Activated naive CD8-positive, alpha-beta T cell treated with anti-CD3 and anti-CD28 coated beads, Interleukin-2, amount 50 U/mL, for 16 hours (primary cell): ENCODE measurements around the gene RSBN1.

ENCODE experiments used
- DNase-seq: peaks from one replicate; pipeline ENCODE4 v3.0.0-alpha.2; 2020; ENCODE audit warnings: low read depth, low spot score

RSBN1 gene

GRCh38 chr1:113812661-113813135, 422 bp upstream of the RSBN1 start:
- no peak for DNase-seq

GRCh38 chr1:113811156-113811887, 954 bp downstream of the RSBN1 start:
- DNase-seq: no peak

GRCh38 chr1:113809670-113810602, 2.3 kb downstream of the RSBN1 start:
- no peak for DNase-seq

- no peak for DNase-seq
Observed at GRCh38 chr1:113808450-113809195, 3.7 kb downstream of the RSBN1 start.

GRCh38 chr1:113805639-113806038, 6.6 kb downstream of the RSBN1 start:
- DNase-seq: no peak

- no peak for DNase-seq
Observed at GRCh38 chr1:113805256-113805531, 7.1 kb downstream of the RSBN1 start.

GRCh38 chr1:113804421-113805255, 7.6 kb downstream of the RSBN1 start:
- DNase-seq: no peak

GRCh38 chr1:113802367-113803007, 9.8 kb downstream of the RSBN1 start:
- no peak for DNase-seq

- DNase-seq: no peak
Observed at GRCh38 chr1:113800487-113800886, 11.8 kb downstream of the RSBN1 start.

GRCh38 chr1:113797472-113797871, 14.8 kb downstream of the RSBN1 start:
- DNase-seq: no peak

- DNase-seq: no peak
Observed at GRCh38 chr1:113793878-113794834, 18.1 kb downstream of the RSBN1 start.

GRCh38 chr1:113792986-113793385, 19.3 kb downstream of the RSBN1 start:
- no peak for DNase-seq

GRCh38 chr1:113792471-113792870, 19.8 kb downstream of the RSBN1 start:
- no peak for DNase-seq

- DNase-seq: no peak
Observed at GRCh38 chr1:113788802-113789201, 23.5 kb downstream of the RSBN1 start.

GRCh38 chr1:113787663-113788062, 24.6 kb downstream of the RSBN1 start:
- DNase-seq: no peak

- DNase-seq: no peak
Observed at GRCh38 chr1:113786069-113786468, 26.2 kb downstream of the RSBN1 start.

GRCh38 chr1:113784104-113784779, 28.0 kb downstream of the RSBN1 start:
- DNase-seq: no peak

GRCh38 chr1:113783254-113784103, 28.8 kb downstream of the RSBN1 start:
- no peak for DNase-seq
